ENCODE data around the gene TMEM54. TPM values are rescaled to one million over a fixed set of nuclear protein-coding genes. Genes with fewer than 3 reads are reported as not detected.

TMEM54 gene
- total RNA-seq, 2 donors from 2014 or later: 40.2 to 41.2 TPM

- DNase-seq: no peak
- H3K27me3 ChIP-seq: no peaks in the 10 kb centered on the region
- no peaks in the 10 kb centered on the region for H3K9me3 ChIP-seq
- WGBS, 2 donors: 54 to 68% methylated on average over 2 to 5 of the region's 5 CpGs
- no peaks in the 10 kb centered on the region for H3K36me3 ChIP-seq (replicated peaks in 1 of 2; ENCODE audit: insufficient read depth in 1 of 2, low read depth in 2 of 2)
- no peak overlapping the region for H3K27ac ChIP-seq
- intact Hi-C loops (cut with DNase I): loop anchor here (10.0 kb wide), 1 partner anchor 164 kb away; no protein-coding TSS in a partner anchor
- ATAC-seq: no peak
- no peak overlapping the region for H3K4me3 ChIP-seq
- no peak for TF ChIP-seq POLR2A (IDR thresholded peaks at IDR 0.05)
- TF ChIP-seq, protein P1, sequence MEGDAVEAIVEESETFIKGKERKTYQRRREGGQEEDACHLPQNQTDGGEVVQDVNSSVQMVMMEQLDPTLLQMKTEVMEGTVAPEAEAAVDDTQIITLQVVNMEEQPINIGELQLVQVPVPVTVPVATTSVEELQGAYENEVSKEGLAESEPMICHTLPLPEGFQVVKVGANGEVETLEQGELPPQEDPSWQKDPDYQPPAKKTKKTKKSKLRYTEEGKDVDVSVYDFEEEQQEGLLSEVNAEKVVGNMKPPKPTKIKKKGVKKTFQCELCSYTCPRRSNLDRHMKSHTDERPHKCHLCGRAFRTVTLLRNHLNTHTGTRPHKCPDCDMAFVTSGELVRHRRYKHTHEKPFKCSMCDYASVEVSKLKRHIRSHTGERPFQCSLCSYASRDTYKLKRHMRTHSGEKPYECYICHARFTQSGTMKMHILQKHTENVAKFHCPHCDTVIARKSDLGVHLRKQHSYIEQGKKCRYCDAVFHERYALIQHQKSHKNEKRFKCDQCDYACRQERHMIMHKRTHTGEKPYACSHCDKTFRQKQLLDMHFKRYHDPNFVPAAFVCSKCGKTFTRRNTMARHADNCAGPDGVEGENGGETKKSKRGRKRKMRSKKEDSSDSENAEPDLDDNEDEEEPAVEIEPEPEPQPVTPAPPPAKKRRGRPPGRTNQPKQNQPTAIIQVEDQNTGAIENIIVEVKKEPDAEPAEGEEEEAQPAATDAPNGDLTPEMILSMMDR (IDR thresholded peaks at IDR 0.05): no peak
- peaks cover 17% of the 10 kb centered on the region for H3K4me1 ChIP-seq
Observed at GRCh38 chr1:32878637-32879041, 22.6 kb downstream of the TMEM54 start.

- no peaks in the 10 kb centered on the region for H3K36me3 ChIP-seq (replicated peaks in 1 of 2; ENCODE audit: insufficient read depth in 1 of 2, low read depth in 2 of 2)
- ATAC-seq (no peak), DNase-seq (no peak)
- H3K27me3 ChIP-seq: no peaks in the 10 kb centered on the region
- intact Hi-C loops (cut with DNase I): loop anchor here (10.0 kb wide), 1 partner anchor 163 kb away; no protein-coding TSS in a partner anchor
- WGBS, 2 donors: 74 to 78% methylated on average over 3 to 6 of the region's 6 CpGs
- H3K4me1 ChIP-seq: peaks cover 17% of the 10 kb centered on the region
- H3K4me3 ChIP-seq: no peak overlapping the region
- no peak overlapping the region for H3K27ac ChIP-seq
- TF ChIP-seq, protein P1 (IDR thresholded peaks at IDR 0.05): no peak
- TF ChIP-seq POLR2A (IDR thresholded peaks at IDR 0.05): no peak
- no peaks in the 10 kb centered on the region for H3K9me3 ChIP-seq
Observed at GRCh38 chr1:32878183-32878582, 23.0 kb downstream of the TMEM54 start.

- H3K9me3 ChIP-seq: no peaks in the 10 kb centered on the region
- no peak overlapping the region for H3K27ac ChIP-seq
- DNase-seq (no peak), ATAC-seq (no peak)
- TF ChIP-seq POLR2A (IDR thresholded peaks at IDR 0.05): no peak
- TF ChIP-seq, protein P1 (IDR thresholded peaks at IDR 0.05): no peak
- intact Hi-C loops (cut with DNase I): loop anchor here (10.0 kb wide), 1 partner anchor 163 kb away; no protein-coding TSS in a partner anchor
- no peaks in the 10 kb centered on the region for H3K36me3 ChIP-seq (replicated peaks in 1 of 2; ENCODE audit: insufficient read depth in 1 of 2, low read depth in 2 of 2)
- H3K4me1 ChIP-seq: peaks cover 17% of the 10 kb centered on the region
- WGBS, 2 donors: 70 to 76% methylated on average over 11 to 13 of the region's 13 CpGs
- H3K4me3 ChIP-seq: no peak overlapping the region
- H3K27me3 ChIP-seq: no peaks in the 10 kb centered on the region
Observed at GRCh38 chr1:32877211-32878110, 23.7 kb downstream of the TMEM54 start.

DNA sequence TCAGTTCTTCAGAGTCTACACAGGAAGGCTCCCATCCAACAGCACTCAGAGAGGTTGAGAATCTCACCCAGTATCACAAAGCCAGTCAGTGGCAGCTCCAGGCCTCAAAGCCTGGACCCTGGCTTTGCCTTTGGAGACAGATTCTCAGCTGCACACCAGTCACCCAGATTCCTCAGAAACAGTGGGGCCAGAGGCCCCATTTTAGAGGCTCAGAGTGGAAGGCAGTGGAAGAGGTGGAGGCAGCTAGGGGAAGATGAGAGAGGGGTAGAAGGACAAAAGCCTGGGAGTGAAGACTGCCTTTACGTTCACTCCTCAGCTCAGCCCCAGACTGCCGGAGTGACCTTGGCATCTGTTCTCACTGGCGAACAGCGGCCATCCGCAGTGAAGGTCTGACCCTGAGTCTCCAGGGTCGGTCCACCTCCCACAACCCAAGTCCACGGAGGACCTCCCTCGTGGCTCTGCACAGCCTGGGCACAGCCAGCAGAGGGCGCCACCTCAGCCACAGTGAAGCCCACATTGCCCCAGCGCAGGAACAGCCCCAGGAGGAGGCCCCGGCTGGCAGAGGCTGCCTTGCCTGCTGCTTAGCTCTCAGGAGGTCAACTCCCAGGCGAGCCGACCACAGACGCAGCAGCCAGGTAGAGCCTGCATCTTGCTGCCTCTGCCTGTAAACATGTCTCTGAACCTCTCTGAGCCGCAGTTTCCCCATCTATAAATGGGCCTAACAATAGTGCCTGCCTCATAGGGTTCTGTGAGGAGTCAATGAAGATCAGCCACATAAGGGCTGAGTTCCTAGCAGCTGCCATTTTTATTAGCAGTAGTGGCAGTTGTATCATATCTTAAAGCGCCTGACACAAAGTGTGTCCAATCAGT lies 24.6 kb downstream of the TMEM54 start:
- DNase-seq: peak; percentile 71 to 81 (median 73)
- WGBS, 2 donors: 19 to 36% methylated on average over 5 to 15 of the region's 16 CpGs
- ATAC-seq: peak; percentile 68

More for the DNA sequence above, 24.6 kb downstream of the TMEM54 start:
- Histone ChIP-seq H3K27ac (no peak overlapping the region), H3K27me3 (no peaks in the 10 kb centered on the region), H3K4me1 (peaks cover 10% of the 10 kb centered on the region), H3K9me3 (no peaks in the 10 kb centered on the region), H3K36me3 (replicated peaks in 1 of 2; ENCODE audit: insufficient read depth in 1 of 2, low read depth in 2 of 2) (no peaks in the 10 kb centered on the region), H3K4me3 (no peak overlapping the region)
- no peak for TF ChIP-seq POLR2A (IDR thresholded peaks at IDR 0.05)
- TF ChIP-seq, protein P1 (IDR thresholded peaks at IDR 0.05): peak; percentile 62 to 89 (median 83)
- intact Hi-C loops (cut with DNase I): loop anchor here (10.0 kb wide), 1 partner anchor 162 kb away; no protein-coding TSS in a partner anchor
